Liver (tissue), 3 donors: Measurements from ENCODE around the gene PIK3CG.

Source experiments
- JUND ChIP-seq, 2 donors: IDR thresholded peaks; 2 replicates each; pipeline ENCODE4 v1.6.1; 2016; ENCODE audit warnings: antibody characterized with exemption in 2 of 2
- SP1 ChIP-seq: IDR thresholded peaks from 2 replicates; pipeline ENCODE4 v1.6.1; 2018; ENCODE audit warnings: antibody characterized with exemption, mild to moderate bottlenecking
- YY1 ChIP-seq: IDR thresholded peaks from 2 replicates; pipeline ENCODE4 v1.6.1; 2016; ENCODE audit warnings: antibody characterized with exemption, mild to moderate bottlenecking
- TF ChIP-seq, protein P1 (sequence below): fragments of 150-350 bp; IDR thresholded peaks from 2 replicates; pipeline ENCODE4 v1.5.1; 2017; ENCODE audit warnings: improper control_type of control experiment, low read depth, low read length; ENCODE audit not compliant: missing input control
- TF ChIP-seq, protein P2 (sequence below): IDR thresholded peaks from 2 replicates; pipeline ENCODE4 v1.6.1; 2016; ENCODE audit warnings: antibody characterized with exemption, mild to moderate bottlenecking
- donor health status: healthy.
- donor health status: healthy.

DNA sequence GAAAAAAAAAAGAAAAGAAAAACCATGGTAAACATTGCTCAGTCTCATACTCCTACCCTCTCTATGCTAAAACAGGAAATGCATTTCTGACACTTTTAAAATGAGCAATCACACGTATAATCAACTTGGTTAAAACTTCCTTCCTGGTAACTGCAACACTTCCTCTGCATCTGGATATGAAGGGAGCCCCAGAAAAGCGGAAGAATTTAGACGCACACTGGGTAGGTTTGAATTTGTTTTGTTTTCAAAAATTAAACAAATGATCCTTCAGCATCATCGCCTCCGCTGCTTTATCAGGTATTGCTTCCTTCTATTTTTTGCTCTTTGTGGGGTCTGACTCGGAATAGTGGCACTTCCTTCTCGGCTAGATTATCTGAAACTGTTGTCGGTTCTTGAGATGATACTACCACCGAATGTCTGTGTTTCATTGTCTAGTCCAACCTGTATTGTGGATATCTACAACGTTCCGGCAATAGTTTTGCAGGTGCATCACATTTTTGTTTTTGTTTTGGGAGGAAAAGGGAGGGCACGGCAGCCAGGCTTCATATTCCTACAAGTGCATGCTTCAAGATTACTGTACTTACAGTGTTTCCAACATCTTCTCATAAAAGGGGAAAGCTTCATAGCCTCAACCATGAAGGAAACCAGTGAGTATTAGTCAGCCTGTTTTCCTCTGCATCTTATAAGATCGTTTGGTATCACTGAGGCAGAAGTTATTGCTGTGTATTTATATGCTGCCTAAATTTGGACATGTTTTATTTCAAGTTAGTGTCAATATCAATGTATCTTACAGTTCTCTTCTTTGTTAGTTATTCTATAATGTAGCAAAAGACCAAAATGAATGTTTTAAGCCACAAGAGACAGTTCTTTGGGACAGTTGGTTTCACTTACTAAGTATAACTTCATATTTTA, at the start of gene PIK3CG:
- TF ChIP-seq, protein P1, sequence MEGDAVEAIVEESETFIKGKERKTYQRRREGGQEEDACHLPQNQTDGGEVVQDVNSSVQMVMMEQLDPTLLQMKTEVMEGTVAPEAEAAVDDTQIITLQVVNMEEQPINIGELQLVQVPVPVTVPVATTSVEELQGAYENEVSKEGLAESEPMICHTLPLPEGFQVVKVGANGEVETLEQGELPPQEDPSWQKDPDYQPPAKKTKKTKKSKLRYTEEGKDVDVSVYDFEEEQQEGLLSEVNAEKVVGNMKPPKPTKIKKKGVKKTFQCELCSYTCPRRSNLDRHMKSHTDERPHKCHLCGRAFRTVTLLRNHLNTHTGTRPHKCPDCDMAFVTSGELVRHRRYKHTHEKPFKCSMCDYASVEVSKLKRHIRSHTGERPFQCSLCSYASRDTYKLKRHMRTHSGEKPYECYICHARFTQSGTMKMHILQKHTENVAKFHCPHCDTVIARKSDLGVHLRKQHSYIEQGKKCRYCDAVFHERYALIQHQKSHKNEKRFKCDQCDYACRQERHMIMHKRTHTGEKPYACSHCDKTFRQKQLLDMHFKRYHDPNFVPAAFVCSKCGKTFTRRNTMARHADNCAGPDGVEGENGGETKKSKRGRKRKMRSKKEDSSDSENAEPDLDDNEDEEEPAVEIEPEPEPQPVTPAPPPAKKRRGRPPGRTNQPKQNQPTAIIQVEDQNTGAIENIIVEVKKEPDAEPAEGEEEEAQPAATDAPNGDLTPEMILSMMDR: no peak
- TF ChIP-seq JUND (IDR thresholded peaks at IDR 0.05) (no peak), YY1 (no peak), SP1 (no peak)
- TF ChIP-seq, protein P2, sequence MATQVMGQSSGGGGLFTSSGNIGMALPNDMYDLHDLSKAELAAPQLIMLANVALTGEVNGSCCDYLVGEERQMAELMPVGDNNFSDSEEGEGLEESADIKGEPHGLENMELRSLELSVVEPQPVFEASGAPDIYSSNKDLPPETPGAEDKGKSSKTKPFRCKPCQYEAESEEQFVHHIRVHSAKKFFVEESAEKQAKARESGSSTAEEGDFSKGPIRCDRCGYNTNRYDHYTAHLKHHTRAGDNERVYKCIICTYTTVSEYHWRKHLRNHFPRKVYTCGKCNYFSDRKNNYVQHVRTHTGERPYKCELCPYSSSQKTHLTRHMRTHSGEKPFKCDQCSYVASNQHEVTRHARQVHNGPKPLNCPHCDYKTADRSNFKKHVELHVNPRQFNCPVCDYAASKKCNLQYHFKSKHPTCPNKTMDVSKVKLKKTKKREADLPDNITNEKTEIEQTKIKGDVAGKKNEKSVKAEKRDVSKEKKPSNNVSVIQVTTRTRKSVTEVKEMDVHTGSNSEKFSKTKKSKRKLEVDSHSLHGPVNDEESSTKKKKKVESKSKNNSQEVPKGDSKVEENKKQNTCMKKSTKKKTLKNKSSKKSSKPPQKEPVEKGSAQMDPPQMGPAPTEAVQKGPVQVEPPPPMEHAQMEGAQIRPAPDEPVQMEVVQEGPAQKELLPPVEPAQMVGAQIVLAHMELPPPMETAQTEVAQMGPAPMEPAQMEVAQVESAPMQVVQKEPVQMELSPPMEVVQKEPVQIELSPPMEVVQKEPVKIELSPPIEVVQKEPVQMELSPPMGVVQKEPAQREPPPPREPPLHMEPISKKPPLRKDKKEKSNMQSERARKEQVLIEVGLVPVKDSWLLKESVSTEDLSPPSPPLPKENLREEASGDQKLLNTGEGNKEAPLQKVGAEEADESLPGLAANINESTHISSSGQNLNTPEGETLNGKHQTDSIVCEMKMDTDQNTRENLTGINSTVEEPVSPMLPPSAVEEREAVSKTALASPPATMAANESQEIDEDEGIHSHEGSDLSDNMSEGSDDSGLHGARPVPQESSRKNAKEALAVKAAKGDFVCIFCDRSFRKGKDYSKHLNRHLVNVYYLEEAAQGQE: no peak
